GM21381 (cell line): ENCODE measurements around the gene MED28.
"Not testable (repeated sequence)": the region's sequence is repeated elsewhere in the genome, so short reads cannot be mapped to it uniquely, and the experiment has no call there.

Experiments
- ATAC-seq: cut with Tn5 transposase; IDR thresholded peaks from one replicate; pipeline ENCODE4 v1.9.1; 2021; ENCODE audit warnings: mild to moderate bottlenecking, moderate library complexity; ENCODE audit not compliant: unreplicated experiment

Gene MED28

GRCh38 chr4:17616283-17616682, 1.8 kb downstream of the MED28 start:
- no peak for ATAC-seq

- ATAC-seq = no peak
Observed at GRCh38 chr4:17618926-17619325, 4.5 kb downstream of the MED28 start.

GRCh38 chr4:17619416-17620105, 5.1 kb downstream of the MED28 start:
- no peak for ATAC-seq

GRCh38 chr4:17623451-17624001, 9.1 kb downstream of the MED28 start:
- ATAC-seq = no peak

- ATAC-seq = no peak
Observed at GRCh38 chr4:17624821-17625220, 10.4 kb downstream of the MED28 start.

GRCh38 chr4:17630228-17630627, 15.8 kb downstream of the MED28 start:
- no peak for ATAC-seq

- ATAC-seq = no peak
Observed at GRCh38 chr4:17633600-17633999, 19.2 kb downstream of the MED28 start.

GRCh38 chr4:17635056-17635455, 20.6 kb downstream of the MED28 start:
- no peak for ATAC-seq

GRCh38 chr4:17636341-17636695, 21.9 kb downstream of the MED28 start:
- ATAC-seq = no peak

- ATAC-seq = peak; percentile 89
Observed at GRCh38 chr4:17636696-17637622, 22.5 kb downstream of the MED28 start.

GRCh38 chr4:17639136-17639535, 24.7 kb downstream of the MED28 start:
- ATAC-seq = no peak

- no peak for ATAC-seq
Observed at GRCh38 chr4:17642398-17642783, 27.9 kb downstream of the MED28 start.

- ATAC-seq = no peak
Observed at GRCh38 chr4:17646693-17647092, 32.3 kb downstream of the MED28 start.

- no peak for ATAC-seq
Observed at GRCh38 chr4:17647176-17647806, 32.9 kb downstream of the MED28 start.

- ATAC-seq = no peak
Observed at GRCh38 chr4:17647927-17648326, 33.5 kb downstream of the MED28 start.

GRCh38 chr4:17650406-17650805, 36.0 kb downstream of the MED28 start:
- no peak for ATAC-seq

GRCh38 chr4:17654701-17655100, 40.3 kb downstream of the MED28 start:
- no peak for ATAC-seq

GRCh38 chr4:17657090-17657489, 42.6 kb downstream of the MED28 start:
- ATAC-seq = no peak

- ATAC-seq = no peak
Observed at GRCh38 chr4:17657849-17658248, 43.4 kb downstream of the MED28 start.

- not testable (repeated sequence) for ATAC-seq
Observed at GRCh38 chr4:17659196-17659595, 44.8 kb downstream of the MED28 start.

- no peak for ATAC-seq
Observed at GRCh38 chr4:17662694-17663093, 48.3 kb downstream of the MED28 start.
